Panc1 (cell line): ENCODE results near the gene RHOA. TPM values are rescaled to one million over a fixed set of nuclear protein-coding genes. Genes with fewer than 3 reads are reported as not detected.

ENCODE experiments used
- ATAC-seq: fragments of 200-7000 bp; cut with Tn5 transposase; 2 replicates; pipeline ENCODE4 v1.9.1; 2020; ENCODE audit warnings: mild to moderate bottlenecking, moderate library complexity
- BruUV-seq: library from RNA; stranded (reverse); fragments of 400-500 nt; replicated peaks from 2 replicates; lab custom pipeline; 2021; lab: Mats Ljungman, UMichigan
- CTCF ChIA-PET: fragments of 300-600 bp; sonication (Branson Sonifier 250); formaldehyde crosslinking; loops from one replicate; lab custom pipeline; 2022; ENCODE audit warnings: antibody characterized with exemption; lab: Charles Lee
- POLR2A ChIA-PET: fragments of 300-600 bp; sonication (Branson Sonifier 250); formaldehyde crosslinking; loops from one replicate; lab custom pipeline; 2022; ENCODE audit warnings: antibody characterized with exemption; lab: Charles Lee
- DNase-seq: peaks from one replicate; pipeline ENCODE4 v3.0.0-alpha.2; 2010; ENCODE audit warnings: low read depth, low spot score
- H3K27ac ChIP-seq: 2 replicates; pipeline ENCODE4 v1.5.1; 2011; ENCODE audit warnings: mild to moderate bottlenecking, low read length, inconsistent platforms
- H3K27me3 ChIP-seq: fragments of 200-500 bp; sonication (Bioruptor generic); 2 replicates; pipeline ENCODE4 v1.6.0; 2014; ENCODE audit warnings: low read length, inconsistent platforms; ENCODE audit not compliant: control insufficient read depth, insufficient read depth
- H3K36me3 ChIP-seq: fragments of 200-500 bp; sonication (Bioruptor generic); 2 replicates; pipeline ENCODE4 v1.5.1; 2014; ENCODE audit warnings: inconsistent platforms, mild to moderate bottlenecking, low read length, moderate library complexity; ENCODE audit not compliant: control insufficient read depth, insufficient read depth
- H3K4me1 ChIP-seq: 2 replicates; pipeline ENCODE4 v1.5.1; 2011; ENCODE audit warnings: inconsistent platforms, mild to moderate bottlenecking, low read length, moderate library complexity; ENCODE audit not compliant: control insufficient read depth, insufficient read depth
- H3K4me3 ChIP-seq, 2 experiments: 2 replicates each; pipeline ENCODE4 v1.5.1; 2011 to 2012; ENCODE audit warnings: low read depth in 2 of 2, low read length in 2 of 2, mild to moderate bottlenecking in 2 of 2, inconsistent platforms in 1 of 2, moderate library complexity in 1 of 2
- H3K9me3 ChIP-seq: fragments of 200-500 bp; sonication (Bioruptor generic); 2 replicates; pipeline ENCODE4 v1.5.1; 2014; ENCODE audit warnings: low read depth, mild to moderate bottlenecking, inconsistent platforms, low read length, moderate library complexity; ENCODE audit not compliant: control insufficient read depth, insufficient read depth
- POLR2AphosphoS5 ChIP-seq: IDR thresholded peaks from 2 replicates; pipeline ENCODE4 v1.6.1; 2012; ENCODE audit warnings: mild to moderate bottlenecking, low read depth, low read length, moderate library complexity
- REST ChIP-seq, 2 experiments: IDR thresholded peaks; 2 replicates each; pipeline ENCODE4 v1.6.1; 2011 to 2012; ENCODE audit warnings: low read depth in 2 of 2, control low read depth in 1 of 2, low read length in 1 of 2, mild to moderate bottlenecking in 1 of 2, moderate library complexity in 1 of 2; ENCODE audit not compliant: insufficient read depth in 1 of 2
- SIN3A ChIP-seq: IDR thresholded peaks from 2 replicates; pipeline ENCODE4 v1.6.1; 2012; ENCODE audit warnings: low read depth, mild to moderate bottlenecking, low read length, moderate library complexity, borderline replicate concordance; ENCODE audit not compliant: insufficient read depth
- TCF7L2 ChIP-seq: IDR thresholded peaks from 2 replicates; pipeline ENCODE4 v1.6.1; 2011; ENCODE audit warnings: mild to moderate bottlenecking, low read depth, low read length, inconsistent platforms
- in situ Hi-C: cut with HindIII; loops from 2 replicates; pipeline ENCODE4 v1.10.0; 2016; ENCODE audit warnings: low sequenced_read_pairs, low pct_unique_long_range_greater_than_20kb
- intact Hi-C: fragments of 100-400 bp; cut with micrococcal nuclease; formaldehyde crosslinking; loops from one replicate; pipeline ENCODE4 v1.10.0; 2022; ENCODE audit not compliant: unreplicated experiment
- total RNA-seq: library from RNA; stranded (reverse); gene quantifications from one replicate; pipeline ENCODE4 v1.2.1, GENCODE V29; 2021; ENCODE audit not compliant: unreplicated experiment
- TF ChIP-seq, protein P1 (sequence below): fragments of 450-650 bp; IDR thresholded peaks from 2 replicates; pipeline ENCODE4 v1.5.1; 2017; ENCODE audit warnings: mild to moderate bottlenecking

The RHOA gene
- total RNA-seq, 1 experiment from 2014 or later, result 296 TPM

GRCh38 chr3:49415931-49416601 is 4.3 kb upstream of the RHOA start:
- Histone ChIP-seq H3K9me3 (no peaks in the 10 kb centered on the region), H3K4me1 (peaks cover 8% of the 10 kb centered on the region), H3K27ac (no peak overlapping the region), H3K36me3 (peaks cover 5% of the 10 kb centered on the region; the same call in 1 of the 2 replicates), H3K4me3 (no peak overlapping the region), H3K27me3 (no peaks in the 10 kb centered on the region)
- POLR2A ChIA-PET, result no interaction called here
- in situ Hi-C loops (no loop called here), intact Hi-C loops (no loop called here)
- no peak for TF ChIP-seq TCF7L2
- TF ChIP-seq POLR2AphosphoS5, result no peak
- TF ChIP-seq, protein P1, sequence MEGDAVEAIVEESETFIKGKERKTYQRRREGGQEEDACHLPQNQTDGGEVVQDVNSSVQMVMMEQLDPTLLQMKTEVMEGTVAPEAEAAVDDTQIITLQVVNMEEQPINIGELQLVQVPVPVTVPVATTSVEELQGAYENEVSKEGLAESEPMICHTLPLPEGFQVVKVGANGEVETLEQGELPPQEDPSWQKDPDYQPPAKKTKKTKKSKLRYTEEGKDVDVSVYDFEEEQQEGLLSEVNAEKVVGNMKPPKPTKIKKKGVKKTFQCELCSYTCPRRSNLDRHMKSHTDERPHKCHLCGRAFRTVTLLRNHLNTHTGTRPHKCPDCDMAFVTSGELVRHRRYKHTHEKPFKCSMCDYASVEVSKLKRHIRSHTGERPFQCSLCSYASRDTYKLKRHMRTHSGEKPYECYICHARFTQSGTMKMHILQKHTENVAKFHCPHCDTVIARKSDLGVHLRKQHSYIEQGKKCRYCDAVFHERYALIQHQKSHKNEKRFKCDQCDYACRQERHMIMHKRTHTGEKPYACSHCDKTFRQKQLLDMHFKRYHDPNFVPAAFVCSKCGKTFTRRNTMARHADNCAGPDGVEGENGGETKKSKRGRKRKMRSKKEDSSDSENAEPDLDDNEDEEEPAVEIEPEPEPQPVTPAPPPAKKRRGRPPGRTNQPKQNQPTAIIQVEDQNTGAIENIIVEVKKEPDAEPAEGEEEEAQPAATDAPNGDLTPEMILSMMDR, result no peak
- TF ChIP-seq REST (IDR thresholded peaks at IDR 0.05; ENCODE audit: insufficient read depth in 1 of 2, low read depth in 2 of 2, low read length in 1 of 2), result no peak
- TF ChIP-seq SIN3A, result no peak
- ATAC-seq, result no peak
- DNase-seq, result no peak
- CTCF ChIA-PET, result interaction anchor here (1.4 kb wide), 1 partner anchor 33 kb away, joined by 8 read pairs; no protein-coding TSS in a partner anchor
- BruUV-seq, result no TSS peak

GRCh38 chr3:49414753-49415152 is 3.0 kb upstream of the RHOA start:
- CTCF ChIA-PET, result interaction anchor here (1.4 kb wide), 1 partner anchor 34 kb away, joined by 8 read pairs; no protein-coding TSS in a partner anchor
- H3K27ac ChIP-seq, result no peak overlapping the region
- no peaks in the 10 kb centered on the region for H3K9me3 ChIP-seq
- no TSS peak for BruUV-seq
- H3K27me3 ChIP-seq, result no peaks in the 10 kb centered on the region
- DNase-seq (no peak), ATAC-seq (no peak)
- POLR2A ChIA-PET, result no interaction called here
- H3K4me1 ChIP-seq, result peaks cover 8% of the 10 kb centered on the region
- intact Hi-C loops (no loop called here), in situ Hi-C loops (no loop called here)
- H3K36me3 ChIP-seq, result peaks cover 10% of the 10 kb centered on the region; the same call in 1 of the 2 replicates
- TF ChIP-seq SIN3A, result no peak
- TF ChIP-seq TCF7L2, result no peak
- TF ChIP-seq, protein P1, result no peak
- TF ChIP-seq REST (IDR thresholded peaks at IDR 0.05; ENCODE audit: insufficient read depth in 1 of 2, low read depth in 2 of 2, low read length in 1 of 2), result no peak
- no peak for TF ChIP-seq POLR2AphosphoS5
- H3K4me3 ChIP-seq, result no peak overlapping the region
